HPDE6-E6E7 (cell line): ENCODE measurements around the gene SETD2.
"Not testable (repeated sequence)": the region's sequence is repeated elsewhere in the genome, so short reads cannot be mapped to it uniquely, and the experiment has no call there.

Experiments
- DNase-seq: peaks from one replicate; pipeline ENCODE4 v3.0.0; 2011; ENCODE audit warnings: missing footprints; ENCODE audit errors: extremely low spot score

The SETD2 gene

GRCh38 chr3:47149339-47149933 is 14.5 kb downstream of the SETD2 start:
- DNase-seq = no peak

- DNase-seq = no peak
Measured at GRCh38 chr3:47145272-47145671, 18.6 kb downstream of the SETD2 start.

- no peak for DNase-seq
Measured at GRCh38 chr3:47143068-47143467, 20.8 kb downstream of the SETD2 start.

GRCh38 chr3:47142536-47142935 is 21.4 kb downstream of the SETD2 start:
- not testable (repeated sequence) for DNase-seq

GRCh38 chr3:47140973-47141461 is 22.9 kb downstream of the SETD2 start:
- not testable (repeated sequence) for DNase-seq

GRCh38 chr3:47140553-47140952 is 23.4 kb downstream of the SETD2 start:
- not testable (repeated sequence) for DNase-seq

- DNase-seq = no peak
Measured at GRCh38 chr3:47134311-47134710, 29.6 kb downstream of the SETD2 start.

GRCh38 chr3:47133641-47134040 is 30.3 kb downstream of the SETD2 start:
- DNase-seq = no peak

- no peak for DNase-seq
Measured at GRCh38 chr3:47130557-47130956, 33.4 kb downstream of the SETD2 start.

GRCh38 chr3:47128137-47128536 is 35.8 kb downstream of the SETD2 start:
- DNase-seq = no peak

- DNase-seq = no peak
Measured at GRCh38 chr3:47123857-47124256, 40.1 kb downstream of the SETD2 start.

GRCh38 chr3:47121409-47121808 is 42.5 kb downstream of the SETD2 start:
- DNase-seq = no peak

GRCh38 chr3:47120138-47120537 is 43.8 kb downstream of the SETD2 start:
- no peak for DNase-seq

GRCh38 chr3:47119387-47119786 is 44.5 kb downstream of the SETD2 start:
- DNase-seq = not testable (repeated sequence)

- no peak for DNase-seq
Measured at GRCh38 chr3:47117807-47118364, 46.0 kb downstream of the SETD2 start.

- DNase-seq = not testable (repeated sequence)
Measured at GRCh38 chr3:47115524-47115923, 48.4 kb downstream of the SETD2 start.

GRCh38 chr3:47113669-47114365 is 50.1 kb downstream of the SETD2 start:
- DNase-seq = peak; percentile 12

GRCh38 chr3:47112997-47113396 is 50.9 kb downstream of the SETD2 start:
- no peak for DNase-seq

- no peak for DNase-seq
Measured at GRCh38 chr3:47109393-47109792, 54.5 kb downstream of the SETD2 start.

GRCh38 chr3:47108546-47108945 is 55.4 kb downstream of the SETD2 start:
- DNase-seq = no peak

- no peak for DNase-seq
Measured at GRCh38 chr3:47104259-47104658, 59.7 kb downstream of the SETD2 start.

GRCh38 chr3:47103619-47104018 is 60.3 kb downstream of the SETD2 start:
- no peak for DNase-seq

GRCh38 chr3:47102081-47102600 is 61.8 kb downstream of the SETD2 start:
- DNase-seq = no peak
